GM10248 (cell line): Measurements from ENCODE around the gene NFAT5.
"Not testable (repeated sequence)": the region's sequence is repeated elsewhere in the genome, so short reads cannot be mapped to it uniquely, and the experiment has no call there.

Experiments
- CTCF ChIA-PET: fragments of 300-600 bp; sonication (Branson Sonifier 250); formaldehyde crosslinking; extraction: SDS; loops from one replicate; lab custom pipeline; 2021; ENCODE audit warnings: antibody characterized with exemption; lab: Yijun Ruan, JAX
- POLR2A ChIA-PET: fragments of 350-650 bp; sonication (Branson Sonifier 250); formaldehyde crosslinking; extraction: SDS; loops from one replicate; lab custom pipeline; 2020; ENCODE audit warnings: antibody characterized with exemption; lab: Yijun Ruan, JAX
- DNase-seq: peaks from one replicate; pipeline ENCODE4 v3.0.0; 2012; ENCODE audit errors: extremely low spot score
- CTCF ChIP-seq: IDR thresholded peaks from 2 replicates; pipeline ENCODE4 v1.5.1; 2012; ENCODE audit warnings: mild to moderate bottlenecking, low read depth; ENCODE audit errors: extremely low read depth, missing control alignments, control extremely low read depth

Gene NFAT5

GRCh38 chr16:69568676-69569075, 2.9 kb downstream of the NFAT5 start:
- ChIA-PET POLR2A (no interaction called here), CTCF (interaction anchor here (1.1 to 1.8 kb wide), 5 partner anchors 9 to 173 kb away, joined by 3 to 6 read pairs (median 3); no protein-coding TSS in a partner anchor)
- TF ChIP-seq CTCF: no peak
- no peak for DNase-seq

- CTCF ChIA-PET, POLR2A ChIA-PET, DNase-seq: not testable (repeated sequence)
These were observed 13.0 kb downstream of the NFAT5 start for GRCh38 chr16:69578771-69579170.

- ChIA-PET POLR2A (no interaction called here), CTCF (no interaction called here)
- TF ChIP-seq CTCF: no peak
- DNase-seq: no peak
These were observed 14.2 kb downstream of the NFAT5 start for GRCh38 chr16:69579783-69580481.

- no peak for DNase-seq
- CTCF ChIA-PET: no interaction called here
- POLR2A ChIA-PET: no interaction called here
- no peak for TF ChIP-seq CTCF
These were observed 15.5 kb downstream of the NFAT5 start for GRCh38 chr16:69581297-69581696.

- POLR2A ChIA-PET, CTCF ChIA-PET, DNase-seq: not testable (repeated sequence)
These were observed 18.7 kb downstream of the NFAT5 start for GRCh38 chr16:69584493-69584892.

- no peak for DNase-seq
- ChIA-PET CTCF (interaction anchor here (0.6 to 2.4 kb wide), 3 partner anchors 12 to 20 kb away, joined by 3 to 6 read pairs (median 3); no protein-coding TSS in a partner anchor), POLR2A (no interaction called here)
- TF ChIP-seq CTCF: no peak
These were observed 23.9 kb downstream of the NFAT5 start for GRCh38 chr16:69589434-69590269.

GRCh38 chr16:69590590-69590989, 24.8 kb downstream of the NFAT5 start:
- POLR2A ChIA-PET: no interaction called here
- DNase-seq: no peak
- TF ChIP-seq CTCF: no peak
- CTCF ChIA-PET: interaction anchor here (2.4 kb wide), 1 partner anchor 13 kb away, joined by 6 read pairs; no protein-coding TSS in a partner anchor
